NCI-H187 treated with DMSO at 0.1 percent for 48 hours (cell line): ENCODE measurements around the gene HOXB3.
"Not testable (repeated sequence)": the region's sequence is repeated elsewhere in the genome, so short reads cannot be mapped to it uniquely, and the experiment has no call there.

ENCODE experiments used
- DNase-seq: peaks from one replicate; lab custom pipeline; 2025; lab: John Stamatoyannopoulos, UW

HOXB3 gene

GRCh38 chr17:48545022-48545375 is 45.0 kb downstream of the HOXB3 start, which contains the start of gene HOXB2:
TSS of gene HOXB2 (minus strand) at chr17:48545109. CDS start at chr17:48544911, 198 bp downstream.
- no peak for DNase-seq

GRCh38 chr17:48544349-48545021 is 45.6 kb downstream of the HOXB3 start:
- no peak for DNase-seq

- no peak for DNase-seq
Measured at GRCh38 chr17:48543854-48544348, 46.1 kb downstream of the HOXB3 start.

- no peak for DNase-seq
Measured at GRCh38 chr17:48543107-48543853, 46.8 kb downstream of the HOXB3 start.

GRCh38 chr17:48542698-48543106 is 47.3 kb downstream of the HOXB3 start:
- no peak for DNase-seq

GRCh38 chr17:48542114-48542656 is 47.9 kb downstream of the HOXB3 start:
- DNase-seq, result no peak

GRCh38 chr17:48541577-48542113 is 48.4 kb downstream of the HOXB3 start:
- no peak for DNase-seq

GRCh38 chr17:48541036-48541576 is 48.9 kb downstream of the HOXB3 start:
- no peak for DNase-seq

GRCh38 chr17:48540213-48540612 is 49.8 kb downstream of the HOXB3 start:
- DNase-seq, result no peak

- DNase-seq, result no peak
Measured at GRCh38 chr17:48539177-48539576, 50.9 kb downstream of the HOXB3 start.

GRCh38 chr17:48537316-48537715 is 52.7 kb downstream of the HOXB3 start:
- no peak for DNase-seq

GRCh38 chr17:48535793-48536559 is 54.1 kb downstream of the HOXB3 start:
- DNase-seq, result not testable (repeated sequence)

- no peak for DNase-seq
Measured at GRCh38 chr17:48532261-48532660, 57.8 kb downstream of the HOXB3 start.

GRCh38 chr17:48530887-48531272 is 59.2 kb downstream of the HOXB3 start, which contains the start of gene HOXB1:
TSS of gene HOXB1 (minus strand) at chr17:48531011. CDS start at chr17:48530904, 107 bp downstream.
- no peak for DNase-seq

- no peak for DNase-seq
Measured at GRCh38 chr17:48530208-48530886, 59.7 kb downstream of the HOXB3 start.

- DNase-seq, result no peak
Measured at GRCh38 chr17:48529683-48530009, 60.4 kb downstream of the HOXB3 start.

- DNase-seq, result no peak
Measured at GRCh38 chr17:48528936-48529682, 60.9 kb downstream of the HOXB3 start.

GRCh38 chr17:48528153-48528935 is 61.7 kb downstream of the HOXB3 start:
- DNase-seq, result no peak

GRCh38 chr17:48527547-48527932 is 62.5 kb downstream of the HOXB3 start:
- no peak for DNase-seq
